K562 (cell line): ENCODE results near the gene CARS2. TPM values are rescaled to one million over a fixed set of nuclear protein-coding genes. Genes with fewer than 3 reads are reported as not detected.

ENCODE experiments used
- CAMTA2 ChIP-seq: fragments of 250-450 bp; sonication (Bioruptor Pico); conservative IDR thresholded peaks from 2 replicates; pipeline ENCODE4 v1.5.1; 2022
- CBFA2T3 ChIP-seq: fragments of 450-650 bp; IDR thresholded peaks from 2 replicates; pipeline ENCODE4 v1.6.1; 2017
- CBFB ChIP-seq: sonication (generic); formaldehyde crosslinking; IDR thresholded peaks from 2 replicates; pipeline ENCODE4 v1.4.0; 2020; ENCODE audit warnings: mild to moderate bottlenecking, missing genetic modification reagents
- FIP1L1 ChIP-seq: fragments of 200-400 bp; formaldehyde crosslinking; IDR thresholded peaks from 2 replicates; pipeline ENCODE4 v1.6.1; 2018; ENCODE audit warnings: mild to moderate bottlenecking, low read depth, low read length; ENCODE audit not compliant: poor library complexity, severe bottlenecking
- FOS ChIP-seq: IDR thresholded peaks from 3 replicates; pipeline ENCODE4 v1.6.1; 2011; ENCODE audit not compliant: insufficient read length; ENCODE audit errors: extremely low read depth
- MAFG ChIP-seq: fragments of 450-650 bp; conservative IDR thresholded peaks from 2 replicates; pipeline ENCODE4 v1.6.1; 2016; ENCODE audit warnings: missing genetic modification characterization, missing compliant biosample characterization
- NFE2 ChIP-seq: IDR thresholded peaks from 2 replicates; pipeline ENCODE4 v1.6.1; 2014; ENCODE audit warnings: antibody characterized with exemption, low read depth
- RB1 ChIP-seq: fragments of 450-650 bp; IDR thresholded peaks from 2 replicates; pipeline ENCODE4 v1.6.1; 2017; ENCODE audit warnings: low read depth, mild to moderate bottlenecking
- RBM25 ChIP-seq: fragments of 200-400 bp; formaldehyde crosslinking; IDR thresholded peaks from 2 replicates; pipeline ENCODE4 v1.6.1; 2018; ENCODE audit warnings: low read length, low read depth, moderate library complexity; ENCODE audit not compliant: severe bottlenecking
- SUPT5H ChIP-seq: fragments of 450-650 bp; IDR thresholded peaks from 2 replicates; pipeline ENCODE4 v1.6.1; 2016
- TAF1 ChIP-seq: IDR thresholded peaks from 2 replicates; pipeline ENCODE4 v1.6.1; 2011; ENCODE audit warnings: mild to moderate bottlenecking, low read length, moderate library complexity; ENCODE audit not compliant: insufficient read depth, control insufficient read depth, severe bottlenecking; ENCODE audit errors: extremely low read depth
- TAF7 ChIP-seq: fragments of 450-650 bp; IDR thresholded peaks from 2 replicates; pipeline ENCODE4 v1.6.1; 2016; ENCODE audit warnings: missing genetic modification characterization, missing compliant biosample characterization
- TBL1XR1 ChIP-seq, 2 experiments: IDR thresholded peaks; 2 replicates each; pipeline ENCODE4 v1.6.1; 2012; ENCODE audit warnings: improper control_type of control experiment in 2 of 2, low read length in 2 of 2, mild to moderate bottlenecking in 1 of 2
- ZBTB17 ChIP-seq: fragments of 450-650 bp; formaldehyde crosslinking; IDR thresholded peaks from 2 replicates; pipeline ENCODE4 v1.4.0; 2020; ENCODE audit warnings: mild to moderate bottlenecking
- ZNF121 ChIP-seq: sonication (generic); formaldehyde crosslinking; conservative IDR thresholded peaks from 2 replicates; pipeline ENCODE4 v1.8.0; 2022; ENCODE audit warnings: missing genetic modification reagents
- ZNF274 ChIP-seq: IDR thresholded peaks from 2 replicates; pipeline ENCODE4 v1.6.1; 2011; ENCODE audit warnings: low read depth, mild to moderate bottlenecking, low read length, moderate library complexity, borderline replicate concordance
- ZNF644 ChIP-seq: fragments of 200-800 bp; sonication (Bioruptor generic); IDR thresholded peaks from 2 replicates; pipeline ENCODE4 v1.6.1; 2016; ENCODE audit warnings: low read depth, missing genetic modification characterization, missing compliant biosample characterization
- polyA plus RNA-seq, 8 experiments: library from polyadenylated mRNA; depleted of rRNA in 4 of 8; stranded (reverse) in 5 of 8; unstranded in 3 of 8; fragments of >200 nt; fragmentation: Nextera tagmentation in 2 of 8; fragmentation: Illumina TruSeq in 1 of 8; extraction: Ambion mirVana in 2 of 8; extraction: Trizol in 1 of 8; gene quantifications; 2 replicates each; pipeline versions ENCODE4 v1.2.1 to v1.2.3, GENCODE V29; 2011 to 2014; ENCODE audit warnings: inconsistent platforms in 1 of 8, missing spikeins in 1 of 8
- total RNA-seq, 7 experiments: library from RNA; depleted of rRNA in 6 of 7; stranded (reverse); fragments of >200 nt in 6 of 7; fragmentation: Illumina TruSeq in 2 of 7; extraction: Trizol in 2 of 7; gene quantifications; 2 replicates each; pipeline versions ENCODE4 v1.2.1 to v1.2.3, GENCODE V29; 2011 to 2021; ENCODE audit warnings: low replicate concordance in 1 of 7
- TF ChIP-seq, protein P1 (sequence below): fragments of 250-450 bp; sonication (Bioruptor Pico); IDR thresholded peaks from 2 replicates; pipeline ENCODE4 v1.4.0; 2020
- TF ChIP-seq, protein P2 (sequence below): fragments of 450-650 bp; IDR thresholded peaks from 2 replicates; pipeline ENCODE4 v1.6.1; 2016
- TF ChIP-seq, protein P3 (sequence below): fragments of 450-650 bp; IDR thresholded peaks from 2 replicates; pipeline ENCODE4 v1.6.1; 2016; ENCODE audit warnings: low read depth, mild to moderate bottlenecking, moderate library complexity
- TF ChIP-seq, protein P4 (sequence below): fragments of 250-450 bp; sonication (Bioruptor Pico); IDR thresholded peaks from 2 replicates; pipeline ENCODE4 v1.8.0; 2021; ENCODE audit warnings: mild to moderate bottlenecking, moderate library complexity
- TF ChIP-seq, protein P5 (sequence below): fragments of 450-650 bp; IDR thresholded peaks from 2 replicates; pipeline ENCODE4 v1.6.1; 2018; ENCODE audit warnings: mild to moderate bottlenecking, low read depth; ENCODE audit not compliant: partially characterized antibody

CARS2 gene
- total and polyA plus RNA-seq, 9 of the 15 experiments (the other 6 are each of a cell fraction or from before 2014, with no cell fraction given), result 1.7 to 37.4 (median 30.5) TPM

DNA sequence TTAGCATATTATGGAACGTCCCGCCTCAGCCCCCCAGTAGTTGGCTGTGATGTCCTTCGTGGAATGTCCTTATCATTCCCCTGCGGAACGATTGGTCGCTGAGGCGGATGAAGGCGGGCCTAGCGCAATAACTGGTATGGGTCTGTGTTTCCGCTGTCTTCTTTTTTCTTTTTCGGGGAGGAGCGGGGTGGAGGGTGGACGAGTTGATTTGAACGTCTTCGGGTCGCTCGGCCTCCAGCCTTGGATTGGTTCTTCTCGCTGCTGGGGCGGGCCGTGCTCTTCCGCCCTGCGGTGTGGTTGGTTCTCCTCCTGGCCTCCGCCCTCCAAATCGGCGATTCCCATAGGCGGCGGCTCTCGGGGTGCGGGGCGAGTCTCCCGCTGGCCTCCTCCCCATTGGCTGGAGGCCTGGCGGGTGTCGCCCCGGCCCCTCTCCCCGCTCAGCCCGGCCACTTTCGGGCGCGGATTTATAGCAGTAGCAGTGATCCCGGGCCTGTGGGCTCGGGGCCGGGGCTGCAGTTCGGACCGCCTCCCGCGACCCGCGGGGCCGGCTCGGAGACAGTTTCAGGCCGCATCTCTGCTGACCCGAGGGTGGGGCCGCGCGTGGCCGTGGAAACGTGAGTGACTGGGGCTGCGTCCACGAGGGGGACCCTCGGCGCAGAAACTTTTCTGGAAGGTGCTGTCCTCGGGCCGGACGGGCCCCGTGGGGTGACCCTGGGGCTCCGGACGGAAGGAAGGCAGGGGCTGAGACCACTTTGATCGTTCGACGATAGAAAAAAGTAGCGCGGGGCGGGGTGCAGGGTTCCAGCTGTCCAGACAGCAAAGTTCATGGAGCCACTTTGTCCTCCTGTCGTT lies 9.7 kb upstream of the CARS2 start (continued):
- TF ChIP-seq, protein P1, sequence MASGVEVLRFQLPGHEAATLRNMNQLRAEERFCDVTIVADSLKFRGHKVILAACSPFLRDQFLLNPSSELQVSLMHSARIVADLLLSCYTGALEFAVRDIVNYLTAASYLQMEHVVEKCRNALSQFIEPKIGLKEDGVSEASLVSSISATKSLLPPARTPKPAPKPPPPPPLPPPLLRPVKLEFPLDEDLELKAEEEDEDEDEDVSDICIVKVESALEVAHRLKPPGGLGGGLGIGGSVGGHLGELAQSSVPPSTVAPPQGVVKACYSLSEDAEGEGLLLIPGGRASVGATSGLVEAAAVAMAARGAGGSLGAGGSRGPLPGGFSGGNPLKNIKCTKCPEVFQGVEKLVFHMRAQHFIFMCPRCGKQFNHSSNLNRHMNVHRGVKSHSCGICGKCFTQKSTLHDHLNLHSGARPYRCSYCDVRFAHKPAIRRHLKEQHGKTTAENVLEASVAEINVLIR, result no peak
- TF ChIP-seq ZNF121 (CRISPR knock-in tag), result no peak
- TF ChIP-seq CBFB (CRISPR knock-in tag), result no peak
- no peak for TF ChIP-seq TAF7
- peak; percentile 53 for TF ChIP-seq RB1
- TF ChIP-seq CBFA2T3, result no peak
- no peak for TF ChIP-seq MAFG (tag)
- no peak for TF ChIP-seq ZBTB17 (CRISPR knock-in tag)
- no peak for TF ChIP-seq ZNF644 (tag)
- TF ChIP-seq, protein P2, sequence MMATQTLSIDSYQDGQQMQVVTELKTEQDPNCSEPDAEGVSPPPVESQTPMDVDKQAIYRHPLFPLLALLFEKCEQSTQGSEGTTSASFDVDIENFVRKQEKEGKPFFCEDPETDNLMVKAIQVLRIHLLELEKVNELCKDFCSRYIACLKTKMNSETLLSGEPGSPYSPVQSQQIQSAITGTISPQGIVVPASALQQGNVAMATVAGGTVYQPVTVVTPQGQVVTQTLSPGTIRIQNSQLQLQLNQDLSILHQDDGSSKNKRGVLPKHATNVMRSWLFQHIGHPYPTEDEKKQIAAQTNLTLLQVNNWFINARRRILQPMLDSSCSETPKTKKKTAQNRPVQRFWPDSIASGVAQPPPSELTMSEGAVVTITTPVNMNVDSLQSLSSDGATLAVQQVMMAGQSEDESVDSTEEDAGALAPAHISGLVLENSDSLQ, result peak; percentile 95
- peak; percentile 62 for TF ChIP-seq TAF1
- no peak for TF ChIP-seq CAMTA2 (CRISPR knock-in tag)
- TF ChIP-seq ZNF274, result no peak
- no peak; the same call in none of the 2 replicates for TF ChIP-seq SUPT5H
- TF ChIP-seq RBM25, result peak; percentile 74
- TF ChIP-seq, protein P3, sequence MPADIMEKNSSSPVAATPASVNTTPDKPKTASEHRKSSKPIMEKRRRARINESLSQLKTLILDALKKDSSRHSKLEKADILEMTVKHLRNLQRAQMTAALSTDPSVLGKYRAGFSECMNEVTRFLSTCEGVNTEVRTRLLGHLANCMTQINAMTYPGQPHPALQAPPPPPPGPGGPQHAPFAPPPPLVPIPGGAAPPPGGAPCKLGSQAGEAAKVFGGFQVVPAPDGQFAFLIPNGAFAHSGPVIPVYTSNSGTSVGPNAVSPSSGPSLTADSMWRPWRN, result no peak
- no peak for TF ChIP-seq NFE2
- TF ChIP-seq FOS, result peak; percentile 86
- TF ChIP-seq, protein P4, sequence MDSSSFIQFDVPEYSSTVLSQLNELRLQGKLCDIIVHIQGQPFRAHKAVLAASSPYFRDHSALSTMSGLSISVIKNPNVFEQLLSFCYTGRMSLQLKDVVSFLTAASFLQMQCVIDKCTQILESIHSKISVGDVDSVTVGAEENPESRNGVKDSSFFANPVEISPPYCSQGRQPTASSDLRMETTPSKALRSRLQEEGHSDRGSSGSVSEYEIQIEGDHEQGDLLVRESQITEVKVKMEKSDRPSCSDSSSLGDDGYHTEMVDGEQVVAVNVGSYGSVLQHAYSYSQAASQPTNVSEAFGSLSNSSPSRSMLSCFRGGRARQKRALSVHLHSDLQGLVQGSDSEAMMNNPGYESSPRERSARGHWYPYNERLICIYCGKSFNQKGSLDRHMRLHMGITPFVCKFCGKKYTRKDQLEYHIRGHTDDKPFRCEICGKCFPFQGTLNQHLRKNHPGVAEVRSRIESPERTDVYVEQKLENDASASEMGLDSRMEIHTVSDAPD, result no peak
- no peak for TF ChIP-seq FIP1L1
- TF ChIP-seq, protein P5, sequence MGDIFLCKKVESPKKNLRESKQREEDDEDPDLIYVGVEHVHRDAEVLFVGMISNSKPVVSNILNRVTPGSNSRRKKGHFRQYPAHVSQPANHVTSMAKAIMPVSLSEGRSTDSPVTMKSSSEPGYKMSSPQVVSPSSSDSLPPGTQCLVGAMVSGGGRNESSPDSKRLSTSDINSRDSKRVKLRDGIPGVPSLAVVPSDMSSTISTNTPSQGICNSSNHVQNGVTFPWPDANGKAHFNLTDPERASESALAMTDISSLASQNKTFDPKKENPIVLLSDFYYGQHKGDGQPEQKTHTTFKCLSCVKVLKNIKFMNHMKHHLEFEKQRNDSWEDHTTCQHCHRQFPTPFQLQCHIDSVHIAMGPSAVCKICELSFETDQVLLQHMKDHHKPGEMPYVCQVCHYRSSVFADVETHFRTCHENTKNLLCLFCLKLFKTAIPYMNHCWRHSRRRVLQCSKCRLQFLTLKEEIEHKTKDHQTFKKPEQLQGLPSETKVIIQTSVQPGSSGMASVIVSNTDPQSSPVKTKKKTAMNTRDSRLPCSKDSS, result no peak
- TF ChIP-seq TBL1XR1 (IDR thresholded peaks at IDR 0.05; ENCODE audit: low read length in 2 of 2), result no peak
